ENCODE results near the gene PEF1. TPM values are rescaled to one million over a fixed set of nuclear protein-coding genes. Genes with fewer than 3 reads are reported as not detected.
A peak's percentile ranks its signal among the peaks of the same experiment; 100 is the strongest.

Gene PEF1
- total RNA-seq, 2 experiments from 2014 or later = 56.1 to 67.7 TPM

DNA sequence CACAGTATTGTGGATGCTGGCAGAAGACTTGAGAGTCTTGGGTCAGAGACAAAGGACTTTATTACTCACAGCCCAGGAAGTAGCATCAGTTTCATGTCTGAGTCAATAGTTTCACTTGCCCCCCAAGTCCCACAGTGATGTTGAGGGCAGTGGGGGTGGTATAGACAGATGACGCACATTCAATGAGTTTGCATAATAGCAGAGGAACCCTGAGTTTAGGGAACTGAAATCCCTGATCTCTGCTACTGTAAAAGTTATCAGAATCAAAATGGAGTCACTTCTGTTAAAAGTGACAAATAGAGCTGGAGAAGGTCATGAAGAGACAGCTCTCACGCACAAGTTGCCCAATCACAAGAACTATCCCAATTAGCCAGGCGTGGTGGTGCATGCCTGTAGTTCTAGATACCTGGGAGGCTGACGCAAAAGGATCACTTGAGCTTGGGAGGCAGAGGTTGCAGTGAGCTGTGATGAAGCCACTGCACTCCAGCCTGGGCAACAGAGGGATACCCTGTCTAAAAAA is 38.7 kb downstream of the PEF1 start:
- no peaks in the 10 kb centered on the region for H3K36me3 ChIP-seq (ENCODE audit: insufficient read depth, low read length)
- H3K9me3 ChIP-seq (ENCODE audit: low read length) = no peaks in the 10 kb centered on the region
- H3K4me1 ChIP-seq (ENCODE audit: insufficient read depth, low read length, poor library complexity, severe bottlenecking) = peaks cover 10% of the 10 kb centered on the region
- intact Hi-C loops (cut with micrococcal nuclease; ENCODE audit: unreplicated experiment) = no loop called here
- peak; percentile 55 for DNase-seq (ENCODE audit: low spot score)
- H2AFZ ChIP-seq (ENCODE audit: low read length) = peak overlapping the region; percentile 52; the same call in 1 of the 2 replicates
- TF ChIP-seq, protein P1, sequence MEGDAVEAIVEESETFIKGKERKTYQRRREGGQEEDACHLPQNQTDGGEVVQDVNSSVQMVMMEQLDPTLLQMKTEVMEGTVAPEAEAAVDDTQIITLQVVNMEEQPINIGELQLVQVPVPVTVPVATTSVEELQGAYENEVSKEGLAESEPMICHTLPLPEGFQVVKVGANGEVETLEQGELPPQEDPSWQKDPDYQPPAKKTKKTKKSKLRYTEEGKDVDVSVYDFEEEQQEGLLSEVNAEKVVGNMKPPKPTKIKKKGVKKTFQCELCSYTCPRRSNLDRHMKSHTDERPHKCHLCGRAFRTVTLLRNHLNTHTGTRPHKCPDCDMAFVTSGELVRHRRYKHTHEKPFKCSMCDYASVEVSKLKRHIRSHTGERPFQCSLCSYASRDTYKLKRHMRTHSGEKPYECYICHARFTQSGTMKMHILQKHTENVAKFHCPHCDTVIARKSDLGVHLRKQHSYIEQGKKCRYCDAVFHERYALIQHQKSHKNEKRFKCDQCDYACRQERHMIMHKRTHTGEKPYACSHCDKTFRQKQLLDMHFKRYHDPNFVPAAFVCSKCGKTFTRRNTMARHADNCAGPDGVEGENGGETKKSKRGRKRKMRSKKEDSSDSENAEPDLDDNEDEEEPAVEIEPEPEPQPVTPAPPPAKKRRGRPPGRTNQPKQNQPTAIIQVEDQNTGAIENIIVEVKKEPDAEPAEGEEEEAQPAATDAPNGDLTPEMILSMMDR (conservative IDR thresholded peaks at IDR 0.05; ENCODE audit: low read length) = no peak
- no peak for TF ChIP-seq EZH2phosphoT487 (IDR thresholded peaks at IDR 0.05; ENCODE audit: borderline replicate concordance, low read depth, low read length)
- POLR2A ChIA-PET = interaction anchor here (0.7 kb wide), 1 partner anchor 226 kb away, joined by 3 read pairs; no protein-coding TSS in a partner anchor
- H3K4me3 ChIP-seq (ENCODE audit: low read depth, low read length, poor library complexity, severe bottlenecking) = no peak overlapping the region
- BruUV-seq (replicated peaks) = no TSS peak
- H3K9me2 ChIP-seq (ENCODE audit: insufficient read depth, low read length) = no peaks in the 10 kb centered on the region
- H4K20me1 ChIP-seq (ENCODE audit: insufficient read depth, low read length) = no peaks in the 10 kb centered on the region
- no peaks in the 10 kb centered on the region for H3K79me2 ChIP-seq (ENCODE audit: insufficient read depth, low read depth, low read length)
- peak overlapping the region; percentile 25 for H3K4me2 ChIP-seq (ENCODE audit: low read length)
- CTCF ChIA-PET (ENCODE audit: unreplicated experiment) = interaction anchor here (1.4 kb wide), 1 partner anchor 13 kb away, joined by 3 read pairs; no protein-coding TSS in a partner anchor
- no peak overlapping the region for H3K27ac ChIP-seq (ENCODE audit: low read depth, low read length, poor library complexity, severe bottlenecking)

DNA sequence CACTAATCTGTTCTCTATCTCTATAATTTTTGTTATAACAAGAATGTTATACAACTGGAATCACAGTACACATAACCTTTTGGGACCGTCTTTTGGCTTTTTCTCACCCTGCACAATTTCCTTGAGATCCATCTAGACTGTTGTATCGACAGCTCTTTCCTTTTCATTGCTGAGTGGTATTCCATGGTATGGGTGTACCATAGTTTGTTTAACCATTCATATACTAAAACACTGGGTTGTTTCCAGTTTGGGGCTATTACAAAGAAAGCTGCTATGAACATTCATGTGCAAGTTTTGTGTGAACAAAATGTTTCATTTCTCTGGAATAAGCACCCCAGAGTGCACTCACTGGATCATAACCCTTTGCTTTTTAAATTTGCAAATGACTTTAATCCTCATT is 42.6 kb downstream of the PEF1 start:
- Histone ChIP-seq H3K36me3 (ENCODE audit: insufficient read depth, low read length) (no peaks in the 10 kb centered on the region), H3K9me2 (ENCODE audit: insufficient read depth, low read length) (no peaks in the 10 kb centered on the region), H3K4me1 (ENCODE audit: insufficient read depth, low read length, poor library complexity, severe bottlenecking) (peaks cover 10% of the 10 kb centered on the region), H3K4me2 (ENCODE audit: low read length) (no peak overlapping the region), H3K27ac (ENCODE audit: low read depth, low read length, poor library complexity, severe bottlenecking) (no peak overlapping the region), H4K20me1 (ENCODE audit: insufficient read depth, low read length) (no peaks in the 10 kb centered on the region), H3K79me2 (ENCODE audit: insufficient read depth, low read depth, low read length) (no peaks in the 10 kb centered on the region), H3K9me3 (ENCODE audit: low read length) (no peaks in the 10 kb centered on the region), H2AFZ (ENCODE audit: low read length) (no peak overlapping the region), H3K4me3 (ENCODE audit: low read depth, low read length, poor library complexity, severe bottlenecking) (no peak overlapping the region)
- no peak for TF ChIP-seq EZH2phosphoT487 (IDR thresholded peaks at IDR 0.05; ENCODE audit: borderline replicate concordance, low read depth, low read length)
- TF ChIP-seq, protein P1 (conservative IDR thresholded peaks at IDR 0.05; ENCODE audit: low read length) = no peak
- no peak for DNase-seq (ENCODE audit: low spot score)
- CTCF ChIA-PET (ENCODE audit: unreplicated experiment) = no interaction called here
- intact Hi-C loops (cut with micrococcal nuclease; ENCODE audit: unreplicated experiment) = no loop called here
- no TSS peak for BruUV-seq (replicated peaks)
- POLR2A ChIA-PET = interaction anchor here (0.7 kb wide), 1 partner anchor 40 kb away, joined by 3 read pairs; no protein-coding TSS in a partner anchor

DNA sequence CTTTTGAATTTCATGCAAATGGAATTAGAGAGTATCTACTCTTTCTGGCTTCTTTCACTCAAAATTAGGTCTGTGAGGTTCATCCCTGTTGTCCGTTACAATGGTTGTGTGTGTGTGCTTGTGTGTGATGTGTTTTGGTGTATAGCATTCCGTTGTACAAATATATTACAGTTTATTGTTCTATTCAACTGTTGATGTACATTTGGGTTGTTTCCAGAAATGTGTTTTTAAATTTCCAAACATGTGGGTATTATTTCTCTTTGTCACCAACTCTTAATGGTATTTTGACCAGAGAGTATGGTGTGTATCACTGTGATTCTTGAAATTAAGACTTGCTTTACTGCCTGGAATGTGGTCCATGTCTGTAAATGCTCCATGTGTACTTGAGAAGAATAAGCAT is 44.0 kb downstream of the PEF1 start:
- POLR2A ChIA-PET = interaction anchor here (0.8 kb wide), 1 partner anchor 23 kb away, joined by 4 read pairs; no protein-coding TSS in a partner anchor

More for the DNA sequence above, 44.0 kb downstream of the PEF1 start:
- no peak overlapping the region for H3K4me2 ChIP-seq (ENCODE audit: low read length)
- no peak overlapping the region for H3K27ac ChIP-seq (ENCODE audit: low read depth, low read length, poor library complexity, severe bottlenecking)
- H4K20me1 ChIP-seq (ENCODE audit: insufficient read depth, low read length) = no peaks in the 10 kb centered on the region
- CTCF ChIA-PET (ENCODE audit: unreplicated experiment) = no interaction called here
- no peaks in the 10 kb centered on the region for H3K9me3 ChIP-seq (ENCODE audit: low read length)
- H3K36me3 ChIP-seq (ENCODE audit: insufficient read depth, low read length) = no peaks in the 10 kb centered on the region
- no peak for DNase-seq (ENCODE audit: low spot score)
- no peaks in the 10 kb centered on the region for H3K79me2 ChIP-seq (ENCODE audit: insufficient read depth, low read depth, low read length)
- intact Hi-C loops (cut with micrococcal nuclease; ENCODE audit: unreplicated experiment) = no loop called here
- no TSS peak for BruUV-seq (replicated peaks)
- peaks cover 1% of the 10 kb centered on the region for H3K4me1 ChIP-seq (ENCODE audit: insufficient read depth, low read length, poor library complexity, severe bottlenecking)
- no peak overlapping the region for H2AFZ ChIP-seq (ENCODE audit: low read length)
- H3K9me2 ChIP-seq (ENCODE audit: insufficient read depth, low read length) = no peaks in the 10 kb centered on the region
- H3K4me3 ChIP-seq (ENCODE audit: low read depth, low read length, poor library complexity, severe bottlenecking) = no peak overlapping the region
- TF ChIP-seq, protein P1 (conservative IDR thresholded peaks at IDR 0.05; ENCODE audit: low read length) = no peak
- no peak for TF ChIP-seq EZH2phosphoT487 (IDR thresholded peaks at IDR 0.05; ENCODE audit: borderline replicate concordance, low read depth, low read length)

All from OCI-LY7 (cell line).